HG02973 (cell line): Measurements from ENCODE around the gene PIGX.
"Not testable (repeated sequence)": the region's sequence is repeated elsewhere in the genome, so short reads cannot be mapped to it uniquely, and the experiment has no call there.

Source experiments
- ATAC-seq: cut with Tn5 transposase; IDR thresholded peaks from one replicate; pipeline ENCODE4 v1.9.1; 2021; ENCODE audit warnings: moderate library complexity; ENCODE audit not compliant: unreplicated experiment

PIGX gene

DNA sequence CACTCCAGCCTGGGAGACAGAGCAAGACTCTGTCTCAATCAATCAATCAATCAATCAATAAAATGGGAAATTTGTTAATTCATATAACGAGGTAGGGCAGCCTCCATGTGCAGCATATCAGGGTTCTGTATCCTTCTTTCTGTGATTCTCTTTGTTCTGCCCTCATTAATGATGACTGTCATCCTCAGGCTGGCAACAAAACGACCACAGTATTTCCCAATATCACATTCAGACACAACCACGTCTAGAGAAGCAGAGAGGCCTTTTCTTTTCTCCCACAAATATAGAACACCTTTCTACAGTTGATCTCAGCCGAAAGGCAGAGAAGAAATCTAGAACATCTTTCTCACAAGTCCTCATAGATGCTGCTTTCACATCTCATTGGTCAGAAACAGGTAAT is 11.4 kb upstream of the PIGX start:
- ATAC-seq = no peak

DNA sequence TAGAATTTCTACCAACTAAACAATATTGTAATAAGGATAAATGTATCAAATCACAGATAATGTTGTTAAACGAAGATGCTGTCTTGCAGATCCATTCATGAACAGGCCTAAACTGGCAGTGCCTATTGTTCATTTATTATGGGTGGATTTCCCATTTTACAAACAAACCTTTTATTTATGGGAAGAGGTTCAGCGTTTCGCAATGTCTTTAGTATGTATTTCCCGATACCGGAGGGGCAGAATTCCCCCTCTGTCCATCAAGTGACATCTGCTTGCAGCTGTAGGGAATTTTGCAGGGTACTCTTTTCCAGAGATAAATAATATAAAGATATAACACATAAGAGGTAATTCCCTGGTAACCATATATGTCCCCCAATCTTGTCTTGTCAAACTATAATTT is 5.8 kb upstream of the PIGX start:
- ATAC-seq = no peak

DNA sequence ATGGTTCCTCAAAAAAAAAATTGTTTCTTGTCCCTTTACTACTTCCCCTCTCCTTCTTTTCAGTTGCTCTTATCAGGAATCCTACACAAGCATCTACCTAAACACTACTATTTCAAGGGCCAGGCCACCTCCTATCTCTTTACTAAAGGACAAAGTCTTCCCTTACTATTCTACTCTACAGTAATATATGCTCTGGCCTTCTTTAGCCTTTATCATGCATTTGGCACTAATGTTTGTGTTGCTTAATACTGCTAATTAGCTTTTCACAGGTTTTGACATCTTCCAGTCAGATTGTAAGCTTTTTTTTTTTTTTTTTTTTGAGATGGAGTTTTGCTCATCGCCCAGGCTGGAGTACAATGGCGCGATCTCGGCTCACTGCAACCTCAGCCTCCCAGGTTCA is 5.4 kb upstream of the PIGX start:
- ATAC-seq = no peak

DNA sequence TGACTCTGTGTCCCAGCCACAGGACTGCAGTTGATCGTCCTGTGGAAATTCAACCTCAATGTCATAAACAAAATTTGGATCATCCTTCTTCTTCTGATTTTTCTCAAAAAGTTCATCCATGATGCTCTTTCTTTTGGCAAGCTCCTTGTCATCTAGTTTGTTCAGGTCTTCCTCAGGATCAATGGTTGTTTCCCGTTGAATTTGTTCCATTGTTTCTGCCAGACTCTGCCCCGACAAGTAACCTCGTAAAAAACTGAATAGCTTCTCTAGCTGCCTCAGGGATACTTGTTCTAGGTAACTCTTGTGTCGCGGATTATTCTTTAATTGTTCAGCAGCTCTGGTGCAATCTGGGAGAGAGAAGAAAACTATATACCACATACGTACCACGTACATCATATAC is 4.6 kb upstream of the PIGX start:
- ATAC-seq = no peak

DNA sequence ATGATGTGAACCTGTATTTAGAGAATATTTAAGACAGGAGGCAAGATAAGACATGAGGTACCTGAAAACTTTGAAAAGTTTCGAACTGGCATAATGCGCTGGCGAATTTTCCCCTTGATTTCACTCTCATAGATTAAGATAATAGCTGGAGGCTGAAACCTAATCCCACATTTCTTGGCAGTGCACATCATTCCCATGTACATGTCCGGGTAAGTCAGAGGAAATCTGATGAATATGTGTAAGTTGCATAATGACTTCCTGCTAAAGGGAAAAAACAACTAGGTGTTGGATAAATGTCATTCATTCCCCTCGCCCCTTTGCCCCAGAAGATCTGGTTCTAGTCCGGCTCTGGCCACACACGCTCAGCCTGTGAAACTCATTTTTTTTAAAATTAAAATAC is 3.7 kb upstream of the PIGX start:
- no peak for ATAC-seq

DNA sequence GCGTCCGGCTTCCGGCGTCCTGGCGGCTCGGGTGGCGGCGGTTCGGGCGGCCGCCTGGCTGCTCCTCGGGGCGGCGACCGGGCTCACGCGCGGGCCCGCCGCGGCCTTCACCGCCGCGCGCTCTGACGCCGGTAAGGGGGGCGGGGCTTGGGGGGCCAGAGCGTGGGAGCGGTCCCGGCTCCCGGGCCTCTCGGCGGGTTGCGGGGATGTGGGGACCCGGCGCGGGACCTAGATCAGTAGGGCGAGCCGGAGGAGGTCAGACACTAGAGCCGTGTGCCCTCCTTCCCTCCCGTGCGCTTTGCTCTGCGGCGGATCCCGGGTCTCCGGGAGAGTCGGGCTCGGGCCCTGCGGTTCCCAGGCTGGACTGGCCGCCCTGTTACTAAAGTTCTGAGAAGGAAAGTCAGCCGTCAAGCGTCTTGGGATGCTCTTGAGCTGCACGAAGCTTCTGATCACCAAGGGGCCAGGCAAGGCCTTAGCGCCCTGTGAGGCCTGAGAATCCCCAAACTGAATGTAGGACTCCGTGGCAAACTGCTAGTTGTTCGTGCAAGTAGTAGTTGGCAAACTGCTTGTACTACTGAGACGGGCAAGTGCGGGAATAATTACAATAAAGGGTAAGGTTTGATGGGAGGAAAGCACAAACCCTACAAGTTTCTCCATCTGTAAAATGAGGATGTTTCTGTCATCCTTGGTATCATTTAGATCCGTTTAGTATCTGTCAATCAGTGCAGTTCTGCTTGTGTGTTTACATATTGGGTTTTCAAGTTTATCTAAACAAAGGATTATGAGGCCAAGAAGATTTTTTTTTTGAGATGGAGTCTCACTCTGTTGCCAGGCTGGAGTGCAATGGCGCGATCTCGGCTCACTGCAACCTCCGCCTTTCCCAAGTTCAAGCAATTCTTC is 587 bp downstream of the PIGX start:
- no peak for ATAC-seq

DNA sequence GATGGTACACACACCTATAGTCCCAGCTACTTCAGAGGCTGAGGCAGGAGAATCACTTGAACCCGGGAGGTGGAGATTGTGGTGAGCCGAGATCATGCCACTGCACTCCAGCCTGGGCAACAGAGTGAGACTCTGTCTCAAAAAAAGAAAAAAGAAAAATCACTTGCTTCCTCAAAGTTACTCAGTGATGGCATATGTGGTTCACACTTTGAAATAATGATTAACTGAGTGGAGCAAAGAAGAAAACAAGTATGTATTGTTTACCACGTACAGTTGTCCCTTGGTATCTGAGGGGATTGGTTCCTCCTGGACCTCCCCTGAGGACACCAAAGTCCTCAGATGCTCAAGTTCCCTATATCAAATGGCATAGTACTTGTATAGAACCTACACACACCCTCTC is 5.0 kb downstream of the PIGX start:
- not testable (repeated sequence) for ATAC-seq

DNA sequence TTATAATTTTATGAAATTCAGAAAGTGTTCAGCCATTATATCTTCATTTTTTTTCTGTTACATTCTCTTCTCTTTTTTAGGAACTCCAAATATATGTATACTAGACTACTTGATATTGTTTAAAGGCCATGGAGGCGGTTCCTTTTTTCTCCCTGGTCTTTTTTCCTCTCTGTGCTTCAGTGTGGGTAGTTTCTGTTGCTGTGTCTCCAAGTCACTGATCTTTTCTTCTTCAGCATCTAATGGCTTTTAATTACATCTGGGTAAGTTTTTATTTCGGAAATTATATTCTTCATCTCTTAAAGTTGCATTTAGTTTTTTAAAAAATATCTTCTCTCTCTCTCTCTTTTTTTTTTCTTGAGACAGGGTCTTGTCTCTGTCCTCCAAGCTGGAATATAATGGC is 8.9 kb downstream of the PIGX start:
- no peak for ATAC-seq

DNA sequence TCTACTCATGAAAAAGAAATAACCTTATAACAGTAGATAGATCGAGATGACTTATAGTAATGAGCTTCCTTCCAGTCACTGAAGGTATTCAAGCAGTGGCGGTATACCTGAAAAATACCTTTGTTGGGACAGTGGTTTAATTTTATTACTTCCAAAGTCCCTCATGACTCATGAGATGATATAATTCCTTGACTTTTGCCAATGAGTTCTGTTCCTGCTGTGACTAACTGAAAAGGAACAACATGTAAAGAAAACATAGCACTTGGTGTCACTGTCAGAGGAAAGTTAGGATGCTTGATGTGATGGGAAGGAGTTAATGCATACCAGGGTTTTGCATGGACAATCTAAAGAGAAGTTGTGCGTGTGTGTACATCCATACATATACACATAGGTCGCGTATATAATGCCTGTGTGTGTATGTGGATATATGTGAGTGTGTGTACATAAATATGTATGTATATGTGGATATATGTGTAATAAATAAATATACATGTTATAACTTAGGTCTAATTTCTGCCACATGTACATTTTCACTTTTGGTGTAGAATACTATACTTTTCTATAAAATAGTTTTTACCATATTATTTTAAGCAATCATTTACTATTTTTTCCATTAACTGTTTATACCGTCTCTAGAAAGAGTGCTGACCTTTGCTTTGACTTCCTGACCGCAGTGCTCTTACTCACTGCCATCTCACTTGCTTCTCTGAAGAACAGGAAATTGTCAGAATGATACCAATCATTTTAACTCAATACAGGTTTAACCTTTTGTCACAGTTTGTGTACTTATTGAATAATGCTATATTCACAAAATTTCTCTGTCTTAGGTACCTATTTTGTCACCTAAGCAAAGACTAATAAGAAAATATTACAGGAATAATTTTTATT is 14.9 kb downstream of the PIGX start:
- ATAC-seq = no peak

DNA sequence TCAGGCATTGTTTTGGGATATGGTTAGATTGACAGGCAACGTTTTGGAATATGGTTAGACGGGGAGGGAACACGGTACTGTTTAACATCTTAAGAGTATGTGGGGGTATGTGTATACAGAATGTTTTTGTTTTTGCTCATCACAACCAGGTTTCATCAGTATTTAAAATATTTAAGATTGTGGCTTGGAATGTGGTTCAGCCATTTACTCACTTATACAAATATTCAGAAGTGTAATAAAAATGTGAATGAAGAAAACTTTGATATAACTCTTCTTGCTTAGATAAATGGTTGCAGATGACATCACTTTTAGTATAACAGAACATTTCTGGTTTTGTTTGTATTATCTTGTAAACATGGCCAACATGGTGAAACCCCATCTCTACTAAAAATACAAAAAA is 23.6 kb downstream of the PIGX start:
- ATAC-seq = no peak

DNA sequence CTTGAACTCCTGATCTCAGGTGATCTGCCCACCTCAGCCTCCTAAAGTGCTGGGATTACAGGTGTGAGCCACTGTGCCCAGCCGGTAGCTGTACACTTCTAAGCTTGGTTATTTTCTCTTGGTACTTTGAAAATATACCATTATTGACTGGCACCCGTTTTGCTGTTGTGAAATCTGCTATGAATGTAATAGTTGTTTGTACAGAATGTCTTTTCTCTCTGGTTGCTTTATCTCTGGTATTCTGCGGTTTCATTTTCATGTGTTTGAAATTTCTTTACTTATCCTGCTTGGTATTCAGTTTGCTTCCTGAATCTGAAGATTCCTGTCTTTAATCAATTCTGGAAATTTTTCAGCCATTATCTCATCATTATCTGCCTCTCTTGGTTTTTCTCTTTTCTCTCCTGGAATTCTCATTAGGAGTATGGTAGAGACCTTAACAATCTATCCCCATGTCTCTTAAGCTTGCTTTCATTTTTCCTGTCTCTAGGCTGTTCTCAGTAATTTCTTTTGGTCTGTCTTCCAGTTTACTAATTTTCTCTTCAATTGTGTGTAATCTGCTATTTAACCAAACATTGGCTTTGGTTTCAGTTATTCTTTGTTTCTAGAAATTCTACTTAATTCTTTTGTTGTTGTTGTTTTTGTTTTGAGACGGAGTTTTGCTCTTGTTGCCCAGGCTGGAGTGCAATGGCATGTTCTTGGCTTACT is 24.6 kb downstream of the PIGX start:
- no peak for ATAC-seq

DNA sequence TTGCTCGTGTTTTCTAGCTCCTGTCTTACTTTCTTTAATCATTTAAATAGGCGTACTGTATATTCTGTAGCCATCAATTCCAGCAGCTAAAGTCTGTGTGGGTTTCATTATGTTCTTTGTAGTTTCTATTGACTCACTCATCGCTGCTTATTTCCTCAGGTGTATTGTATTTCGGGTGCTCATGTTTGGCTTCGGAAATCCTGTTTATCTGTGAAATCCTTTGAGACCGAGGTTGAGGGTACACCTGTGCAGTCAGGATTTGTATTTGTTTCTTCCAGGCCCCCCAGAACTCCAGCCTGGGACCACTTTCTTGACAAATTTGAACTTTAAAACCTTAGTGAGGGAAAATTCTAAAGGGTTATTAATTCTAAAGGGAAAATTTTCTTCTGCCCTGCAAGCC is 25.5 kb downstream of the PIGX start:
- ATAC-seq = no peak

DNA sequence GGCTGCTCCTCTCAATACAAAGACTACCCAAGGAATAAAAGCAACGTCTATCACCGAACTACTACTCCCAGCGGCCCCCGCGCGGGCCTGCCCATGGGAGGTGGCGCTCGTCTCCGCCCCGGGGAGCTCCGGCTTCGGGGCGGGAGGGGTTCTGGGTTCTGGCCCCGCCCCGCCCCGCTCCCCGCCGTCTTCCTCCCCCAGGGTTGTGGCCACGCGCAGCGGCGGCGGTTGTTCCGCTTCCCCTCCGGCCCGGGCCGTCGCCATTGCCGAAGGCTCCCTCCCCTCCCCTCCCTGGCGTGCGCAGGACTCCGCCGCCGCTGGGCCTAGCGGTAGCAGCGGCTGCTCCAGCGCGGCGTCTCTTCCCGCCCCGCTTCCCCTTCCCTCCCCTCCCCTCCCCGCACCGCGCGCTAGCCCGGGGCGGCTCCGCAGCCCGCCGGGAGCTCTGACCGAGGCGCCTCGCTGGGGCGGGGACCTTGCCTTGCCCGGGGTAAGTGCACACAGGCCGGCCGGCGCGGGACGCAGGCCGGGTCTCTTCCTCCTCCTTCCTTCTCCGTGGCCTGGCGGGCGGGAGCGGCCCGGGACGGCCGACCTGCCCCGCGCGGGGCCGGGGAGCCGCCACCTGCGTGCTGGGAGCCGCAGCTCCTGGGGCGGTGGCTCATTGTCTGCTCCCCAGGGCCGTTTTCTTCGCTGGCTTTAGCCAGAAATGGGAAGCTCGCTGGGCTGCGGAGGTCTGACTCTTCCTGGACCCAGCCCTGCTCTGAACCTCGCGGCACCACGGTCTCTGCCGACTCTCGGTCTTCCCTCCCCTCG is 27.7 kb downstream of the PIGX start, which contains the start of gene PAK2:
PAK2 (plus strand) TSS at position 187 of the 810 bp plus-strand sequence. CDS start 42,790 bp downstream, outside the sequence.
- ATAC-seq = peak; percentile 80

DNA sequence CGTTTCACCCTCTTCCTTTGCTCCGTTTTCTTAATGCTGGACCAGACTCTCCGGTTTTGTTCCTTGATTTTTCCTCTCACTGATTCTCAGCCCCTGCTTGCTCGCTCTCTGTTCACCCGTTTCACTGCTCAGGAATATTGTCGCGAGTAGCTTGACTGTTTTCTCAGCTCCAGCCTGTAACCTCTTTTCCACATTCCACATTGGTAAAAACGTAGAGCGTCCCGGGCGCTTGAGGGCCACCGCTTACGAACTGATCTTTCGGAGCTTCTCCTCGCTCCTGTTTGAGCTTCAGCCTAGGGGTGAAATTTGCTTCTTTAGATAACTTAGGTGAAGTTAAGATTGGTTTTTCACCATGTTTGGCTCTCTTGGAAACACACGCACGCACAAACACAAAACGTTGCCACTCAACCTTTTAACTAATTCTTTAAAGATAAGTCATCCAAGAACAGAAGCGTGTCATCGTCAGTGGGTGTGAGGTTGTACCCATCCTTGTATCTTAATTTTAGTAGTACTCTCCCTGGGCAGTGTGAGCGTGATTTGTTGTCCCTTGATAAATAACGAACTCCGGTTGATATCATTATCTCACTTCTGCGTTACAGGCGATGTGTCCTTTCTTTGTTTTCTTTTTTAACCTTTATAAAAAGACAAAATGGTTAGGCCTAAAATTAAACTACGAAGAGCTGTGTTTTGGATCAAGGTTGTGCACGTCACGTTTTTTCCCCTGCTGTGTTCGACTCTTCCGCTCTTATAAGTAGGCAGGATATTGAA is 28.5 kb downstream of the PIGX start:
- ATAC-seq = peak; percentile 4

DNA sequence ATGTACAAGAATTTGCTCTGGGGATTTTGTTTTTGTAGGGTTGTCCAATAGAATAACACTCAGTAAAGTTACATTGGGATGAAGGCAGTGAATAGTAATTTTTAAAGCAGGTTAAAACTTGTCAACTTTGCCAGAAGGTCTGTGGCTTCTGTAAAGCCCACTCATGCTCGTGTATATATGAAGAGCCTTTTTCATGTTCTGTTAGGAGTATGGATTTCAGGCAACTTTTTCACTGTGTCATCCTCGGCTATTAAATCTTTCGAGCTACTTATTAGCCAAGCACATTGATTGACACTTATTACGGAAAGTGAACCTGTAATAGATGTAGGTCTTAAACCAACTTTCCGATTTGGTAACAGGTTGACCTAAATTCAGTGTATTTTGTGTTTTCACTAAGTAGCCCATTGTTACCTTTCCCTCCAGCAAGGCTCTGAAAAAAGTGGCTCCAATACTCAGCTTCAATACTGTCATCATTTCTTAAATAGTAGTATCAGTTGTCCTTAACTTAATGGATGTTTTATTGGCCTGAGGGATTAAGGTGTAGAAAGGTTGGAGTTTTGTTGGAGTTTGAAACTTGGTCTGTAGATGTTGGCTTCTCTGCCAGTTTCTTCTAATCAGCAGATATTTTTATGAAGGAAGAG is 29.2 kb downstream of the PIGX start:
- ATAC-seq = no peak

DNA sequence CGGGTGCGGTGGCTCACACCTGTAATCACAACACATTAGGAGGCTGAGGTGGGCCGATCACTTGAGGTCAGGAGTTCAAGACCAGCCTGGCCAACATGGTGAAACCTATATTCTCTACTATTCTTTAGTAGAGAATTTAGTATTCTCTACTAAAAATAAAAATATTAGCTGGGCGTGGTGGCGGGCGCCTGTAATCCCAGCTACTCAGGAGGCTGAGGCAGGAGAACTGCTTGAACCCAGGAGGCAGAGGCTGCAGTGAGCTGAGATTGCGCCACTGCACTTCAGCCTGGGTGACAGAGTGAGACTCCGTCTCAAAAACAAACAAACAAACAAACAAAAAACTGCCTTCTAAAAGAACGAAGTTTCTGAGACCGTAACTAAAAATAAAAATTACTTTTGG is 31.4 kb downstream of the PIGX start:
- not testable (repeated sequence) for ATAC-seq

DNA sequence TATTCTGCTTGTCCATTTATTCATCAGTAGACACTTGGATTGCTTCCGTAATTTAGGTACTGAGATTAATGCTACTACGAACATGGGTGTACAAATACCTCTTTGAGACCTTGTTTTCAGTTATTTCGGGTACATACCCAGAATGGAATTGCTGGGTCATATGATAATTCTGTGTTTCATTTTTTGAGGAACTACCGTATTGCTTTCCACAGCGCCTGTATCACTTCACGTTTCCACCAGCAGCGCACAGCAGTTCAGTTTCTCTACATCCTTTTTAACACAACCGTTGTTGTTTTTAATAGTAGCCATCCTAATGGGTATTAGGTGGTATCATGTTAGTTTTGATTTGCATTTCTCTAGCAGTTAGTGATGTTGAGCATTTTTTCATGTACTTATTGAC is 36.9 kb downstream of the PIGX start:
- no peak for ATAC-seq

DNA sequence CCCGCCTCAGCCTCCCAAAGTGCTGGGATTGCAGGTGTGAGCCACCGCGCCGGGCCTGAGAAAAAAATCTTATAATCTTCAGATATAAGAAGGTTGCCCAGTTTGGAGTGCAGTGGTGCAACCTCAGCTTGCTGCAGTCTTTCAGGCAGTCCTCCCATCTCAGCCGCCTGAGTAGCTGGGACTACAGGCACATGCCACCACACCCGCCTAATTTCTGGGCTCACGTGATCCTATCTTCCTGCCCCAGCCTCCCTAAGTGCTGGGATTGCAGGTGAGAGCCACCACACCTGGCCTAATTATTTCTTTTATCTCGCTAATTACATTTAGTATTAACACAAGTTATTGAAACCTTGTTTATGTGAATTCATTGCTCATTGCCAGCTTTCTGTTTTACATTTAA is 41.0 kb downstream of the PIGX start:
- no peak for ATAC-seq
